Neural cell (in vitro differentiated cells): ENCODE results near the gene DSPP. TPM values are rescaled to one million over a fixed set of nuclear protein-coding genes. Genes with fewer than 3 reads are reported as not detected.

Source experiments
- H2AFZ ChIP-seq: fragments of 200-600, 300-800 bp; sonication (generic), shearing (Covaris generic); 2 replicates; pipeline ENCODE4 v1.6.0; 2014; ENCODE audit warnings: low read depth, mild to moderate bottlenecking, antibody characterized with exemption, low read length, moderate library complexity
- H3F3A ChIP-seq: fragments of 200-600 bp; shearing (Covaris generic); 2 replicates; pipeline ENCODE4 v1.6.1; 2016; ENCODE audit warnings: mild to moderate bottlenecking, moderate library complexity, mixed read lengths, antibody characterized with exemption, low read length; ENCODE audit not compliant: insufficient read depth, poor library complexity, severe bottlenecking
- H3K27ac ChIP-seq: fragments of 200-600, 300-800 bp; sonication (generic), shearing (Covaris generic); 2 replicates; pipeline ENCODE4 v1.5.1; 2014; ENCODE audit warnings: mild to moderate bottlenecking, low read length, moderate library complexity
- H3K27me3 ChIP-seq: fragments of 300-800, 200-600 bp; sonication (generic), shearing (Covaris generic); 2 replicates; pipeline ENCODE4 v1.6.0; 2014; ENCODE audit warnings: mild to moderate bottlenecking, low read depth, low read length, moderate library complexity; ENCODE audit not compliant: insufficient read depth
- H3K36me3 ChIP-seq: fragments of 300-800, 200-600 bp; sonication (generic), shearing (Covaris generic); 2 replicates; pipeline ENCODE4 v1.5.1; 2014; ENCODE audit warnings: mild to moderate bottlenecking, antibody characterized with exemption, low read length, moderate library complexity; ENCODE audit not compliant: insufficient read depth
- H3K4me2 ChIP-seq: fragments of 300-800, 200-600 bp; sonication (generic), shearing (Covaris generic); 2 replicates; pipeline ENCODE4 v1.6.0; 2014; ENCODE audit warnings: mild to moderate bottlenecking, low read length
- H3K4me3 ChIP-seq: fragments of 300-800, 200-600 bp; sonication (generic), shearing (Covaris generic); 2 replicates; pipeline ENCODE4 v1.5.1; 2014; ENCODE audit warnings: mild to moderate bottlenecking, low read length, moderate library complexity
- H3K79me2 ChIP-seq: fragments of 200-600 bp; shearing (Covaris generic); replicated peaks from 2 replicates; pipeline ENCODE4 v1.6.0; 2014; ENCODE audit warnings: mild to moderate bottlenecking, low read length, moderate library complexity; ENCODE audit not compliant: insufficient read depth
- H3K9ac ChIP-seq: fragments of 300-800, 200-600 bp; sonication (generic), shearing (Covaris generic); 2 replicates; pipeline ENCODE4 v1.6.1; 2016; ENCODE audit warnings: mild to moderate bottlenecking, low read length, mixed read lengths
- H3K9me2 ChIP-seq: fragments of 200-600 bp; shearing (Covaris generic); 2 replicates; pipeline ENCODE4 v1.6.1; 2016; ENCODE audit warnings: mild to moderate bottlenecking, low read length, mixed read lengths; ENCODE audit not compliant: insufficient read depth
- H3K9me3 ChIP-seq: fragments of 200-600, 300-800 bp; sonication (generic), shearing (Covaris generic); 2 replicates; pipeline ENCODE4 v1.6.1; 2016; ENCODE audit warnings: mild to moderate bottlenecking, mixed run types, low read length, moderate library complexity, mixed read lengths
- H4K20me1 ChIP-seq: fragments of 200-600 bp; shearing (Covaris generic); 2 replicates; pipeline ENCODE4 v1.6.1; 2016; ENCODE audit warnings: mild to moderate bottlenecking, mixed run types; ENCODE audit not compliant: insufficient read depth
- EP300 ChIP-seq: fragments of 450-650 bp; conservative IDR thresholded peaks from 2 replicates; pipeline ENCODE4 v1.6.1; 2014; ENCODE audit warnings: antibody characterized with exemption, mild to moderate bottlenecking, moderate library complexity; ENCODE audit not compliant: poor library complexity, severe bottlenecking
- EZH2 ChIP-seq: fragments of 200-600, 300-800 bp; shearing (Covaris generic), sonication (generic); IDR thresholded peaks from 2 replicates; pipeline ENCODE4 v1.6.1; 2014; ENCODE audit warnings: antibody characterized with exemption, low read length, borderline replicate concordance, mild to moderate bottlenecking; ENCODE audit not compliant: insufficient read depth, poor library complexity, severe bottlenecking
- MXI1 ChIP-seq: fragments of 450-650 bp; conservative IDR thresholded peaks from 2 replicates; pipeline ENCODE4 v1.6.1; 2014; ENCODE audit warnings: antibody characterized with exemption, mild to moderate bottlenecking; ENCODE audit not compliant: poor library complexity, severe bottlenecking
- POLR2AphosphoS5 ChIP-seq: IDR thresholded peaks from 2 replicates; pipeline ENCODE4 v1.6.1; 2012
- RAD21 ChIP-seq: fragments of 450-650 bp; conservative IDR thresholded peaks from 2 replicates; pipeline ENCODE4 v1.6.1; 2014; ENCODE audit warnings: antibody characterized with exemption, mild to moderate bottlenecking, moderate library complexity
- SMC3 ChIP-seq: fragments of 450-650 bp; conservative IDR thresholded peaks from 2 replicates; pipeline ENCODE4 v1.6.1; 2014; ENCODE audit warnings: antibody characterized with exemption, mild to moderate bottlenecking, moderate library complexity; ENCODE audit not compliant: poor library complexity
- TAF1 ChIP-seq: IDR thresholded peaks from 2 replicates; pipeline ENCODE4 v1.6.1; 2012; ENCODE audit warnings: low read depth
- polyA plus RNA-seq: library from polyadenylated mRNA; depleted of rRNA; stranded (reverse); fragments of >200 nt; gene quantifications from 2 replicates; pipeline ENCODE4 v1.2.3, GENCODE V29; 2014
- TF ChIP-seq, protein P1 (sequence below): fragments of 450-650 bp; IDR thresholded peaks from 2 replicates; pipeline ENCODE4 v1.5.1; 2014; ENCODE audit warnings: antibody characterized with exemption, mild to moderate bottlenecking, moderate library complexity; ENCODE audit not compliant: poor library complexity, severe bottlenecking
- TF ChIP-seq, protein P2 (sequence below): IDR thresholded peaks from 2 replicates; pipeline ENCODE4 v1.6.1; 2012; ENCODE audit warnings: borderline replicate concordance

Gene DSPP
- polyA plus RNA-seq, 1 donor from 2014 or later: not detected

DNA sequence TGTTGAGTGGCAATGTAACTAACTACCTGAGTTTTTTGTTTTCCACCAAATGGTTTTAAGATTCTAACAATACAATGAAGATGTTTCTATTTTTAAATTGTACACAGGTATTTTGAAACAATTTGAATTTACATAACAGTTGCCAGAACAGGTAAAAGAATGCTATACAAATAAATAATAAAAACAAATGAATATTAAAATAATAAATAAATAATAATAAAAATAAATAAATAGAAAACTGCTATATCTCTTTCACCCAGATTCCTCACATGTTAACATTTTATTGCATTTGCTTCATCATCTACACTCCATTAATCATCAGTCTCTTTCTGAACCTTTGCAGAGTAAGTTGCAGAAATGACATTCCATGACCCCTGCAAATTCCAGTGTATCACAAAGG, 32.3 kb upstream of the DSPP start (continued):
- TF ChIP-seq, protein P1, sequence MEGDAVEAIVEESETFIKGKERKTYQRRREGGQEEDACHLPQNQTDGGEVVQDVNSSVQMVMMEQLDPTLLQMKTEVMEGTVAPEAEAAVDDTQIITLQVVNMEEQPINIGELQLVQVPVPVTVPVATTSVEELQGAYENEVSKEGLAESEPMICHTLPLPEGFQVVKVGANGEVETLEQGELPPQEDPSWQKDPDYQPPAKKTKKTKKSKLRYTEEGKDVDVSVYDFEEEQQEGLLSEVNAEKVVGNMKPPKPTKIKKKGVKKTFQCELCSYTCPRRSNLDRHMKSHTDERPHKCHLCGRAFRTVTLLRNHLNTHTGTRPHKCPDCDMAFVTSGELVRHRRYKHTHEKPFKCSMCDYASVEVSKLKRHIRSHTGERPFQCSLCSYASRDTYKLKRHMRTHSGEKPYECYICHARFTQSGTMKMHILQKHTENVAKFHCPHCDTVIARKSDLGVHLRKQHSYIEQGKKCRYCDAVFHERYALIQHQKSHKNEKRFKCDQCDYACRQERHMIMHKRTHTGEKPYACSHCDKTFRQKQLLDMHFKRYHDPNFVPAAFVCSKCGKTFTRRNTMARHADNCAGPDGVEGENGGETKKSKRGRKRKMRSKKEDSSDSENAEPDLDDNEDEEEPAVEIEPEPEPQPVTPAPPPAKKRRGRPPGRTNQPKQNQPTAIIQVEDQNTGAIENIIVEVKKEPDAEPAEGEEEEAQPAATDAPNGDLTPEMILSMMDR: no peak

DNA sequence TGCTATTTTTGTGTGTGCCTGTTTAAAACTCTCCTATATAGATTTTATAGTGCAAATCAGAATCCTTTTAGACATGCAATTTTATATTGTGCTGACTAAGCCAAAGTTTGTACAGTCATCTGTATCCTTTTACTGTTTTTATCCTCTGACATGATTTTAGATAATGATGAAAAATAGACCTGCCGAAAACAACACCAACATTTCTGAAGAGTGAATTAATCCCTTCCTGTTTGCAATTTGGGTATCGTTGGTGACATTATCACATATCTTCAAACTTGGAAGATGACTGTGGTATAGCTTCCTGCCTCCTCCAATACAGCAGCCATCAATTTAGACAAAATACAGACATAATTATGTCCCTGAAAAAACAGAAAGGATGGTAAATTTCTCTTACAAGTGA, 28.9 kb upstream of the DSPP start:
- Histone ChIP-seq H3K27me3 (no peaks in the 10 kb centered on the region), H3K27ac (no peak overlapping the region), H3K4me2 (no peak overlapping the region), H3K9me3 (no peaks in the 10 kb centered on the region), H3K9me2 (no peaks in the 10 kb centered on the region), H3K79me2 (no peaks in the 10 kb centered on the region), H3F3A (no peaks in the 10 kb centered on the region), H4K20me1 (no peaks in the 10 kb centered on the region), H3K9ac (no peak overlapping the region), H3K36me3 (no peaks in the 10 kb centered on the region), H3K4me3 (no peak overlapping the region), H2AFZ (no peak overlapping the region)
- TF ChIP-seq, protein P2, sequence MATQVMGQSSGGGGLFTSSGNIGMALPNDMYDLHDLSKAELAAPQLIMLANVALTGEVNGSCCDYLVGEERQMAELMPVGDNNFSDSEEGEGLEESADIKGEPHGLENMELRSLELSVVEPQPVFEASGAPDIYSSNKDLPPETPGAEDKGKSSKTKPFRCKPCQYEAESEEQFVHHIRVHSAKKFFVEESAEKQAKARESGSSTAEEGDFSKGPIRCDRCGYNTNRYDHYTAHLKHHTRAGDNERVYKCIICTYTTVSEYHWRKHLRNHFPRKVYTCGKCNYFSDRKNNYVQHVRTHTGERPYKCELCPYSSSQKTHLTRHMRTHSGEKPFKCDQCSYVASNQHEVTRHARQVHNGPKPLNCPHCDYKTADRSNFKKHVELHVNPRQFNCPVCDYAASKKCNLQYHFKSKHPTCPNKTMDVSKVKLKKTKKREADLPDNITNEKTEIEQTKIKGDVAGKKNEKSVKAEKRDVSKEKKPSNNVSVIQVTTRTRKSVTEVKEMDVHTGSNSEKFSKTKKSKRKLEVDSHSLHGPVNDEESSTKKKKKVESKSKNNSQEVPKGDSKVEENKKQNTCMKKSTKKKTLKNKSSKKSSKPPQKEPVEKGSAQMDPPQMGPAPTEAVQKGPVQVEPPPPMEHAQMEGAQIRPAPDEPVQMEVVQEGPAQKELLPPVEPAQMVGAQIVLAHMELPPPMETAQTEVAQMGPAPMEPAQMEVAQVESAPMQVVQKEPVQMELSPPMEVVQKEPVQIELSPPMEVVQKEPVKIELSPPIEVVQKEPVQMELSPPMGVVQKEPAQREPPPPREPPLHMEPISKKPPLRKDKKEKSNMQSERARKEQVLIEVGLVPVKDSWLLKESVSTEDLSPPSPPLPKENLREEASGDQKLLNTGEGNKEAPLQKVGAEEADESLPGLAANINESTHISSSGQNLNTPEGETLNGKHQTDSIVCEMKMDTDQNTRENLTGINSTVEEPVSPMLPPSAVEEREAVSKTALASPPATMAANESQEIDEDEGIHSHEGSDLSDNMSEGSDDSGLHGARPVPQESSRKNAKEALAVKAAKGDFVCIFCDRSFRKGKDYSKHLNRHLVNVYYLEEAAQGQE: no peak

DNA sequence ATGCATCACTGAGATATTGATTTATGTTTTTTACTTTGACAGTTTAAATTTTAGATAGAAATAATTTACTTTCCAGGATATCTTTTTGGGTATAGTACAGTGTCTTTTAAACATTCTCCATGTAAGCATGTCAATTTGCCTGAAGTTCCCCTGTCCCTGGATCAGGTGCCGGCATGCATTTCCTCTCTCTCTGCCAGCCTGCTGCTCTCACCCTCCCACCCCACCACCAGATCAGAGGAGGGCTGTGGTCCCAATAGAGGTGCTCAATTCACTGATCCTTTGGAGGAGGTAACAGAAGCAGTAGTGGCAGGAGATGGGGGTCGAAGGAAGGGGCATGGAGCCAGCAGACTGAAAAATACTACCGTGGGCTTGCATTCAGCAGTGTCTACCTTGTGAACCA, 28.3 kb upstream of the DSPP start:
- no peaks in the 10 kb centered on the region for H3K36me3 ChIP-seq
- H2AFZ ChIP-seq: no peak overlapping the region
- no peaks in the 10 kb centered on the region for H3K9me2 ChIP-seq
- no peaks in the 10 kb centered on the region for H3K27me3 ChIP-seq
- H3K4me3 ChIP-seq: no peak overlapping the region
- no peaks in the 10 kb centered on the region for H3K9me3 ChIP-seq
- TF ChIP-seq EZH2 (no peak), MXI1 (no peak), EP300 (no peak), RAD21 (no peak), TAF1 (no peak), SMC3 (no peak), POLR2AphosphoS5 (no peak)
- TF ChIP-seq, protein P1: no peak
- TF ChIP-seq, protein P2: no peak
- no peak overlapping the region for H3K9ac ChIP-seq
- H4K20me1 ChIP-seq: no peaks in the 10 kb centered on the region
- no peak overlapping the region for H3K27ac ChIP-seq
- H3K79me2 ChIP-seq: no peaks in the 10 kb centered on the region
- no peaks in the 10 kb centered on the region for H3F3A ChIP-seq
- H3K4me2 ChIP-seq: no peak overlapping the region
